Activated CD8-positive, alpha-beta memory T cell treated with anti-CD3 and anti-CD28 coated beads, Interleukin-2, amount 50 U/mL, for 24 hours (primary cell): ENCODE results near the gene COL15A1.

Experiments
- DNase-seq: peaks from one replicate; pipeline ENCODE4 v3.0.0-alpha.2; 2020; ENCODE audit errors: extremely low read depth

COL15A1 gene

DNA sequence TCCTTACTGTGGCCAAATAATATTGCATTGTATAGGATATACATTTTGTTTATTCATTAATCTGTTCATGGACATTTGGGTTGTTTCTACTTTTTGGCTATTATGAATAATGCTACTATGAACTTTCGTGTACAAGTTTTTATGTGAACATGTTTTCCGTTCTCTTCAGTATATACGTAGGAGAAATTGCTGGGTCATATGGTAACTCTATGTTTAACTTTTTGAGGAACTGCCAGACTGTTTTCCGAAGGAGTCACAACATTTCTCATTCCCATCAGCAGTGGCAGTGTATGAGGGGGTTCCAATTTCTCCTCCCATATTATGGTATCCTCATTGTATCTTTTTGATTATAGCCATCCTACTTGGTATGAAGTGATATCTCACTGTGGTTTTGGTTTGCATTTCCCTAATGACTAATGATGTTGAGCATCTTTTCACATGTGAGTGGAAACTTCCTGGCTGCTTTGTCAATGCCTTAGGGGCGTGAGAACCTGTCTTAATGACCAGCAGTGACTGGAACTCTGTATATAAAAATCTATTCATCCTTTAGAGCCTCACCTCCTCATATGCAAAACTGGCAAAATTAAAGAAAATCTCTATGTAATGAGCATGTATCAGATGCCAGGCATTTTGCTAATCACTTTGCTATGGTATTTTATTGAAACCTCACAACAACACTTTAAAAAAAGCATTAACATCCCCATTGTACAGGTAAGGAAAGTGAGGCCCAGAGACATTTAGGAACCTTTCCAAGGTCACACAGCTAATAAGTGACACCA is 113.4 kb downstream of the COL15A1 start:
- DNase-seq: no peak

DNA sequence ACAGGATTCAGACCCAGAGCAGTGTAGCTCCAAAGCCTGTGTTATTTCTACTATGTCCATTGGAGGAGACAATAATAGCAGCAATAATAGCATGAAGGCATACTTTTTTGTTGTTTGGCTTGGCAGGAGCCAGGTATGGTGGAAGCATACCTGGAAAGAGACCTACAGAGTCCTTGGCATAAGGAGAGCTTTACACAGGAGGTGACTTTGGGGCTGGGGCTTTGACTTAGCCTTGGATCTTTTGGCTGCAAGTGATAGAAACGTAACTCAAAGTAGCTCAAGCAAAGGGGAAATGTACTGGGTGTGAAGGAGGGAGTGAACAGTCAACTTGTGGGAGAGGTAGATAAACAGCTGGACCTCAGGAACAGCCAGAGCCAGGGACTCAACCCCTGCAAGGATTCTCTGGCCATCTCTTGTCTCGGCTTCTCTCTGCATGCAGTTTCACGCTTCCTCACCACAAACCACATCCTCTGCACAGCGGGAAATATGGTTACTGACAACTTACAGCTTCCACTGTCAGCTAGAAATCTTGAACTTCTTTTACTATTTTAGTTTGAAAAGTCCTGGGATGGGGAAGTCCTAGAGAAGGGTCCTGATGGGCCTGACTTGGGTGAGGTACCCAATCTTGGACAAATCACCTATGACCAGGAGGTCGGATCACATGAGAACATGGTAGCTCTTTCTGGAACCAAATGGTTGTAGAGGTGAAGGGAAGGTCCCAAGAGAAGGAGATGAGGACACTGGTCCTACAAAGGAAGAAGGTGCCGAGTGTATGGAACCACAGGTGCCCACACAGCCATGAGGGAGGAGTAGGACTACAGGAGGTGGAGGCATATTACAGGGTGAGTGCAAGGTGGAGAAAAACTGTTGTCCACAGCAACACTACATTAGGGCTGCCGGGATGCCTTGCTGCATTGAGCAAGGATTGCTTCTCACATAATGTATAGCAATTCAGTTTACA is 114.2 kb downstream of the COL15A1 start:
- peak; percentile 57 for DNase-seq

DNA sequence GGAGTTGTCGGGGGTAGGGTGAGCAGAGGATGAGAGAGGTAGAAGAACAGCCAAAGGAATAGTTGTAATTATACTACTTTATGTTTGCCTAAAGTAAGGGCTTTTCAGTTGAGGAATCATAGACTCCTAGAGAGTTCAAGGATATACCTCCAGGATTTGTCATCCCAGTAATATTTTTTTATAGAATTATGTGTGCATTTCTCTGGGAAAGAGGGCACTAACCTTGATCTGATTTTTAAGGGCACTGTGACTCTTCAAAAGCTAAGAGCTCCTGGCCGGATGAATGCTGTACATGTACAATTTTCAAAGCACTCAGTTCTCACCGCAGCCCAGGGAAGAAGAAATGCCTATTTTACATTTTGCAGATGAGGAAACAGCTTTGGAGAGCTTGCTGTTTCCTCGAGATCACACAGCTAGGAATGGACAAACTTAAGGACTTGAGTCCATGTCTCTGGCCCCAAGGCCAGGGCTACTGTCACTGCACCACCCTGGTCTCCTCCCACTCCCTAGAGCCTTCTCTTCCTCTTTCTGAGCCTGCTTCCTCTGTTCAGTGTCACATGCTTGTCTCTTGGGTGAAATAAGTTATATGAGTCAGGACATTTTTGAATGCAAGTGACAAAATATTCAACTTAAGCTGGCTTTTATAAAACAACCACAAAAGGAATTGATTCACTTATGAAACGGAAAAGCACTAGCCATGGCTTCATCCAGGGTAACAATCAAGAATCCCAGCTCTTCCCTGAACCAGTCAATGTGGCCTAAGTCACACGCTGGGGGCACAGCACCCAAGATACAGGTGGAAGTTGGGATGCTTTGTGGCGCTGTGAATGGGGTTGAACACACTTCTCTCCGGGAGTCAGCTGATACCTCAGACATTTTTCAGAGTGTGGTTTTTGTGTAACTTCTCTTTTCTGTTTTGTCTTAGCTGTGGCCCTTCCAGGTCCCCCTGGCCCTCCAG is 115.5 kb downstream of the COL15A1 start:
- DNase-seq: no peak

DNA sequence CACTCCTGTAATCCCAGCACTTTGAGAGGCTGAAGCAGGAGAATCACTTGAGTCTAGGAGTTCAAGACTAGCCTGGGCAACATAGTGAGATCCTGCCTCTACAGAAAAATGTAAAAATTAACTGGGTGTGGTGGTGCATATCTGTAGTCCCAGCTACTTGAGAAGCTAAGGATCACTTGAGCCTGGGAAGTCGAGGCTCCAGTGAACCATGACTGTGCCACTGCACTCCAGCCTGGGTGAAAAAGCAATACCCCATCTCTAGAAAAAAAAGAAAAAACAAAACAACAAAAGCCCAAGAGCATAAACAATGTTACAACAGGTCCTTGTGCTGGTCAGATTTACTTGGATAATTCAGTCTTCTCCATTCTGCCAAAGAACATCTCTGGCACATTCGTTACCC is 116.9 kb downstream of the COL15A1 start:
- DNase-seq: no peak

DNA sequence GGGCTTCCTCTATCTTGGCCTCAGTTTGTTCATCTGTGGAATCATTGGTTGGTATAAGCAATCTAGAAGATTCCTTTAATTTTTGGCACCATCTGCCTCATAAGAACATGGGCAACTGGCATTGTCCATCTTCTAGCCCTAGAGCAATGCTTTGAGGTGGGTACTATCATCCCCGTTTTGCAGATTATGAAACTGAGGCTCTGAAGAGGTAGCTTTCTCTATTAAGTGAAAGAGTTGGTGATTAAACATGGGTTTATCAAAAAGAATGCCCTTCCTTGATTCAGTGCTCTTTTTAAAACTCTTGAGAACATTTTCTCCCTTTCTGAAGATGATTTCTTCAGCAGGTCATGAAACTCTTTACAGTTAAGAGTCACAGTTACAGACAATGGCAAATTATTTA is 118.8 kb downstream of the COL15A1 start:
- DNase-seq: no peak

DNA sequence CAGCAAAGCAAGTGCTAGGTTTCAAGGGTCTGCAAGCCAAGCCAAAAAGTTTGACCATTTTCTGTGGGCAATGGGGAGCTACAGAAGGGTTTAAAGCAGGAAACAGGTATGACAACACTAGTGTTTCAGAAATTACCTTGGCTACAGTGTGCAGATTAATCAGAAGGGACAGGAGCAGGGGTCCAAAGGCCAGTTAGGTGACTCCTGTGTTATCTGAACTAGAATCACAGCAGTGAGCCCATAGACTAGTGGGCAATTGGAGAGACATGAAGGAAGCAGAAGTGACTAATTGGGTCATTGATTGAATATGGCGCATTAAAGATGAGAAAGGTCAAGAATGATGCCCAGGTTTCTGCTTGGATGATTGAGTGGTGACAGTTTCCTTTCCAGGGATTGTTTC is 119.8 kb downstream of the COL15A1 start:
- DNase-seq: no peak

DNA sequence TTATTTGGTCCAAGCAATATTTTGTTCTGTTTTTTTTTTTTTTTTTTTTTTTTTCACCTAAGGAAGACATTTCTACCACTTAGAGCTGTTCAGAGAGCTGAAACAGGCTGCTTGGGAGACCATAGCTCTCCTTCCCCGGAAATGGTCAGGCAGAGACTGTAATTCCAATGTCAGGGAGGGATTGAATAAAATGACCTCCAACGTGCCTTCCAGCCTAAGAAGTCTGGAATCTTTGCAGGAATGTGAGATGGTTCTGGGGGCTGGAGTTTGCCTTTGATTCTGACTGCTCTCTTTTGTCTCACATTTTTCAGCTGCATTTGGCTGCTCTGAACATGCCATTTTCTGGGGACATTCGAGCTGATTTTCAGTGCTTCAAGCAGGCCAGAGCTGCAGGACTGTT is 122.9 kb downstream of the COL15A1 start:
- DNase-seq: no peak

DNA sequence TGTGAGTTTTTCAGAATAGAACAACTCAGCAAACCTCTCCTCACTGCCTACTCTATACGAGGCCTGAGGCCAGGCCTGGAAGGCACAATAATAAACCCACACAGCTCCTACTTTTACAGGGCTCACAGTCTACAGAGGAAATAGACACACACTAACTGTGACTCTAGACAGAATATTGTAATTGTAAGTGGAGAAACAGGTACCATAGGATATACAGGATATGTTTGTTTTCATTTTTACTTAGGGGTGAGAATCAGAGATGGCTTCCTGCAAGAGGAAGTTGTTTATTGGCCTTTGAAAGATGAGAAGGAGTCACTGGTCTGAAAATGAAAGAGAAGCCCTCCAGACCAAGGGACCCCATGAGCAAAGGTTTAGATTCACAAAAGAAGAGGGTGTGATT is 125.4 kb downstream of the COL15A1 start:
- no peak for DNase-seq

DNA sequence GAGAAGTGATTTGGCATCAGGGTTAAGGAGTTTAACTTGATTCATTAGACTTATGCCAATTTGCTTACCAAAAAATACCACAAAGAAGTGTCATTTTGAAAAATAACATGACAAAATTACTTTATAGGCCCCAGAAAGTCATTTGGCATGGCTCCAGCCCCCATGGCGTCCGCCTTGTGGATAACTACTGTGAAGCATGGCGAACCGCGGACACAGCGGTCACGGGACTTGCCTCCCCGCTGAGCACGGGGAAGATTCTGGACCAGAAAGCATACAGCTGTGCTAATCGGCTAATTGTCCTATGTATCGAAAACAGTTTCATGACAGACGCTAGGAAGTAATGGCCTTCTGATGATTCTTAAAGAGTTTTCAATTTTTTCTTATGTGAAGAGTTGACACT is 125.8 kb downstream of the COL15A1 start:
- no peak for DNase-seq

DNA sequence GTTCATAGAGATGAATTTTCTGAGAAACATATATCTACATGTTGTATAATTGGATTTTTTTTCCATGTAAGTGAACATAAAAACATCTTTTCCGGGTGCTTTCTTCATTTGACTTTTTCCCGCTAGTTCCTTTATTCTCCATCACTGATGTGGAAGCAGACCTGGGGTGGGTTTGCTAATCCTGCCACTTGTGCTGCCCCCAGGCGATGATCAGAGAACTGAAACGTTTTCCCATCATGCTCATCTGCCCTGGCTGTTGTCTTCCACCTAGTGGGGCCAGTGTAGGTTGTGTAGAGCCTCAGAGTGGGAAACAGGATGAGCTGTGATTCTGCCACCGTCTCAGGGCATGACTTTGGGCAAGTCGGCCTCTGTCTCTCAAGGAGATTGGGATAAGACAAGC is 127.0 kb downstream of the COL15A1 start:
- DNase-seq: no peak

DNA sequence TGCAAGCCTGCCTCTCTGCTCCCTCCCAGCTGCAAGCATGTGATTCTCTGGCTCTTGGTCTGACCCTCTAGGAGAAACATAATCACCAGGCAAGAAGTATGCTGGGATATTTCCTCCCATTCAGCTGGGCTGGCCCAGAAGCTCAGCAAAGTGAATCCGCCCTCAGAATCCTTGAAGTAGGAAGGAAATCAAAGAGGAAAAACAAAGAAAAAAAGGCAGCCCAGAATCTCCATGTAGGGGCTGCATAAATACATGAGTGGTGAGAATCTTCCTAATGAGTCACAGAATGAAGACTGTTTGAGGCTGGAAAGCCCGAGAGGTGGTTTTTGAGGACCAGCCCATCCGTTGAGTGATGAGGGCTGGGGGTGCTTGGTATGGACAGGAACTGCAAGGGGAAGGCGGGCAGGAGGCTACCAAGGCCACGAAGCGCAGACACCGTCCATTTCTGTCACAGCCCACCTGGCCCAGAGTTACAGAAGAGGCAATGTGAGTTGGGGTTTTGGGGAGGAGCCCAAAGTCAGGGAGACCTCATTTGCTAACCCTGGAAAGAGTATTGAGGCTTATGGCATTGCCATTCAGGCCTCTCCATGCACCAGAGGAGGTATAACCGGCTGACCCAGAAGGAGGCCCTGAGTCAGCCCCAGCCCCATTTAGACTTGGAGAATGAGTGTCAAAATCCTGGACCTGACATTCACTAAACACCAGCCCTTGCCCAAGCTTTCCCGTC is 127.8 kb downstream of the COL15A1 start:
- DNase-seq: no peak

DNA sequence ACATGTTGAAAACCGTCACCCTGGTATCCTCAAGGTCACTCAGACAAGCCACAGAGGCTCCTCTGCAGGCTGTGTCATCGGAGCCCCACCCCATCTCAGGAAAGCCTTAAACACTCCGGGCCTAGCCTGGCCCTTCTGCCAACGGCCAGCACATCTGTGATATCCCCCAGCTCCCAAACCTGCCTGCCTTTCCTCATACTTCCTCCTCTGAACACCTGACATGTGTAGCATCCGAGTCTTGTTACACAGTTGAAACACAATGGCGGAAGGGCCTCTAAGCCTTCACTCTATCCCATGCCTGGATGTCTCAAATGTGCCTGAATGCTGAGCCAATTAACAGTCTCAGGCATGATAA is 128.3 kb downstream of the COL15A1 start:
- no peak for DNase-seq

DNA sequence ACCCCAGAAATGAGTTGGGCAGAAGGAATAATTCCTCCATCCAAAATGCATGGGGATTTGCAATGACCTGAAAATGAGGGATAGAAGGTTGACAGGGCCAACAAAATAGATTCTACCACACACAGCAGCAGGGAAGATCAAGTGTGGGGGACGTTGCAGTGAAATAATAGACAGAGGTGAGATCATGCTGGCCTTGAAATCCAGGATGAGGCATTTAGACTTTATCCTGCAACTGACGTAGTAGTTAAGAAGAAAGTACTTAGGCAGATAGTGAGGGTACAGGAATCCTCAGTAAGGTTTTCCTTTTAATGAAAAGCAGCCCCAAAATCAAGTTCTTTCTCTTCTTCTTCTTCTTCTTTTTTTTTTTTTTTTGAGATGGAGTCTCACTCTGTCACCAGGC is 129.6 kb downstream of the COL15A1 start:
- DNase-seq: no peak

DNA sequence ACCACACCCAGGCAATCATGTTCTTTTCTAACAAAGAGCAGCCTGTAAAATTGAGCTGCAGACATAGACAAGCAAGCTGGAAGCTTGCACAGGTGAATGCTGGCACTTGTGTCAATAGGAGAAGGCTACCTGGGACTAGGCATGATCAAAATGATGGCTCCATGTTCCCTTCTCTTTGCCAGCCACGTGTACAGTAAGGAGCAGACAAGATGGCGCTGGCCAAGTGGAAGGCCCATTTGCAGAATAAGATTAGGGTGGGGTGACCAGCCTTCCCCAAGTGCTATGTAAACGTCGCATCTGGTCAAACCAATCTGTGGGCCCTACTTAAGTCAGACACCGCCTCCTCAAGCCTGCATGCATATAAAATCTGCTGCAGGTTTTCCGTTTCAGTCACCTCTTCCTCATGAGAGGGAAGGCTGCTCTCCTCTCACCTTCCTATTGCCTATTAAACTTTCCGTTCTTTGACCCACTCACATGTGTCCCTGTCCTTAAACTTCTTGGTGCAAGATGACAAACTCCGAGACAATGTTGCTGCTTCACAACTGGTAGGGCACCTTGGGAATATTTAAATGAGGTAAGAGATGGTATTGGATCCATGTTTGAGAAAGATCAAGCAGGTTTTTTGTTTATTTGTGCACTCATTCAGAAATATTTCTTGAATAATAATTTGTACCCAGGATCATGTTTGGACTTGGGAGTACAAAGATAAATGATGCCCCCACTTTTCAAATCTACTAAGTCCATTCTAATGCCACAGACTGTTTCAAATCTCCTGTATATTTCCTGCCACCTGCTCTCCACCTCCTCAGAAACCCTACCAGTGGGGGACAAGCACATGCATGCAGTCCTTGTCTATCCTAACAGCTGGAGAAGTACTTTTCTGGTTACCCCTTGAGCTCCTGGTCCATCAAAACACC is 130.5 kb downstream of the COL15A1 start:
- DNase-seq: no peak

DNA sequence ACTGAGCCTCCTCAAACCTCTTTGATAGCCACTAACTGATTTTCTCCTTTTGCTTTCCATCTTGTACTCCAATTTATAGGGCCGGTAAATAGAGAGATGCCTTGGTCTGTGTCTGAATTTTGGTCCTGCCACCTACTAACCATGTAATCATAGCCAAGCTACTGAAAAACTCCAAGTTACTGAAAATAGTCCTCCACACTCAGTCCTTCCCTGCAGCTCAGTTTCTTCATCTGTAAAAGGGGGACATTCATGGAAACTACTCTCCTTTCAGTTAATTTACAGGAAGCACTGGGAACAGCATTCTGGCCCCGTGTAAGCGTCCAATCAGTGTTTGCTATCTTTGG is 131.2 kb downstream of the COL15A1 start:
- DNase-seq: no peak

DNA sequence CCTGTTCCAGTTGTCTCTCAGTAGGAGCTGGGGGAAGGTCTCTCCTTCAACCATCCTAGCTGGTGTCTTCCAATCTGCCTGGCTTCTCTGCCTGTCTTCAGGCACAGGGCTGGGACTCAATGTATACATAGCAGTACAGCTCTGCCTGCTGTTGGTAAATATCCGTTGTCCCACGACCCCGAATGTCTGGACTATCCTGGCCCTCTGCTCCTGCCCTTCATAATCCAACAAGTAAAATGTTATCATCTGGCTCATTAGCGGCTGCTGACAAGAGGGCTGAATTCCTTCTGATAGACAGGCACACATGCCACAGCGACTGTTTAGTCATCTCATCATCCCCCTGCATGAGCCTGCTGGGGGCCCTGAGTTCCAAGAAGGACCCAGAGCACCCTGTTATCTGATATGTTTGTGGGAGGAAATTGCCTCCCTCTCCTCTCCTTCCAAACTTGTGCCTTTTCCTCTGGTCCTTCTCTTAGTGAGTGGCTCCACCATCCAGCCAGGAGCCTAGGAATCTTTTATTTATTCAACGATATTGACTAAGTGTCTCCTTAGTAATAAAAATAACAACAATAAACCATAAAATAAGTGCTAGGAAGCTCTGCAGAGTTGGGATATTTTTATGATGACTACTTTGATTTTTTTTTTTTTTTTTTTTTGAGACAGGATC is 131.7 kb downstream of the COL15A1 start:
- no peak for DNase-seq

DNA sequence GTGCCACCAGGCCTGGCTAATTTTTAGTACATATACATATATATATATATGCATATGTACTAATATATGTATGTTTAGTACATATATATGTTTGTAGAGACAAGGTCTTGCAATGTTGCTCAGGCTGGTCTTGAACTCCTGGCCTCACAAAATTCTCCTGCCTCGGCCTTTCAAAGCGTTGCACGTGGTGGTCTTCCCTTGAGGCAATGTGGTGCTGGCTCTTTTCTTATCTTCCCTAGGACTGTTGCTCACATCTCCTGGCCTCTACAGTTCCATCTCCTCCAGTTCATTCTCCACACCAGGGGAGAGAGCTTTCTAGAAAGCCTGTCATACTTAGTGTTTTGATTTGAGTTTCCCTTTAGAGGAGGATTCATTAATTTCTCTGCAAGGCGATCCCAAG is 132.3 kb downstream of the COL15A1 start:
- DNase-seq: no peak

DNA sequence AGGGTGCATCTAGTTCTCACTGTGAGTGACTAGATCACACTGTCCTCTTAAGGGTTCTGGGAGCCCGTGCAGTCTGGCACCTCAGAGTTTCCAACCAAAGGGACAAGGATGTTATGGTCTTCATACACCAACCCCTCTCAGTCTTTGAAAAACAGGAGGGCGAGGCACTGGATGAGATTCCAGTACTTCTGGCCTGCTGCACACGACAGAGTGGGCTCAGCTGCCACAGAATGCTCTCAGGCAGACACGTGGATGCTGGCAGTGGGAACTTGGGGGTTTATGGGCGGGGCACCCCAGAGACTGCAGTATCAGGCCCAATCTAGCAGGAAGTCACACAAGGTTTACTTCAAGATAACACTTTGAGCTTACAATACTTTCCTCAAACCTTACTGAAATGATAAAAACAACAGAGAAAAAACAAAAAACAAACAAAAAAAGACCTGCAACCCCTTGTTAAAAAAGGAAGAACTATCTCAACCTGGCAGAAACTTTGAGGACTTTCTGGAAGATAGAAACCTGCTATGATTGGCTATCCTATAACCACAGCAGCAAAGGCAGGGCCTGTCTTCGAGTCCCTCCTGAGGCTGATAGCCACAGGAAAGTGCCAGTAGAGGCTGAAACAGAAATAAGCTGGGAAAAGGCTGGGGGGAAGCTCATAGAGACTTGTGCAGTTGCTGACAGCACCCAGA is 132.9 kb downstream of the COL15A1 start:
- DNase-seq: no peak

DNA sequence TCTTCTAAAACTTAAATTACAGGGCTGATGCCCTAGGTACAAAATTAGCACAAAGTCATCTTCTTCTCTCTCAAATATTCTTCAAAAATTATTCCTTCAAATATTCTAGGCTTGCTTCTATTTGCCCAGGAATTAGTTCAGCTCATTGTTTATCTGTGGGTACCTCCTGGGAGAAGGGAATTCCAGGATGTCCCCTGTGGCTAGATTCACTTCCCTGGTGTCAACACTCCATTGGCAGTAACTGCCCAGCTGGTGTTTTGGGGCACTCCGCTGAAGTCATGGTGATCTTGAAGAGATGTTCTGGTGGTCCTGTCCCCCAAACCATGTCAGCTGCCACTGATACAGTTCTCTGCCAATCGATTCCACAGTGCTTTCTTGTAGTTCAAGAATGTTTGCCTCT is 135.0 kb downstream of the COL15A1 start:
- DNase-seq: no peak
